A549 treated with dexamethasone at 1 μM for 4 hours (cell line): ENCODE data around the gene TERB1. TPM values are rescaled to one million over a fixed set of nuclear protein-coding genes. Genes with fewer than 3 reads are reported as not detected.

ENCODE experiments used
- total RNA-seq: library from RNA; stranded (reverse); fragments of 200-300 nt; extraction: Qiagen RNA extraction; gene quantifications from 5 replicates; pipeline ENCODE4 v1.2.3, GENCODE V29; 2022

Gene TERB1
- total RNA-seq = 0.05 to 0.08 TPM (median 0.07 TPM) in 3 of 5 replicates, not detected in the others

DNA sequence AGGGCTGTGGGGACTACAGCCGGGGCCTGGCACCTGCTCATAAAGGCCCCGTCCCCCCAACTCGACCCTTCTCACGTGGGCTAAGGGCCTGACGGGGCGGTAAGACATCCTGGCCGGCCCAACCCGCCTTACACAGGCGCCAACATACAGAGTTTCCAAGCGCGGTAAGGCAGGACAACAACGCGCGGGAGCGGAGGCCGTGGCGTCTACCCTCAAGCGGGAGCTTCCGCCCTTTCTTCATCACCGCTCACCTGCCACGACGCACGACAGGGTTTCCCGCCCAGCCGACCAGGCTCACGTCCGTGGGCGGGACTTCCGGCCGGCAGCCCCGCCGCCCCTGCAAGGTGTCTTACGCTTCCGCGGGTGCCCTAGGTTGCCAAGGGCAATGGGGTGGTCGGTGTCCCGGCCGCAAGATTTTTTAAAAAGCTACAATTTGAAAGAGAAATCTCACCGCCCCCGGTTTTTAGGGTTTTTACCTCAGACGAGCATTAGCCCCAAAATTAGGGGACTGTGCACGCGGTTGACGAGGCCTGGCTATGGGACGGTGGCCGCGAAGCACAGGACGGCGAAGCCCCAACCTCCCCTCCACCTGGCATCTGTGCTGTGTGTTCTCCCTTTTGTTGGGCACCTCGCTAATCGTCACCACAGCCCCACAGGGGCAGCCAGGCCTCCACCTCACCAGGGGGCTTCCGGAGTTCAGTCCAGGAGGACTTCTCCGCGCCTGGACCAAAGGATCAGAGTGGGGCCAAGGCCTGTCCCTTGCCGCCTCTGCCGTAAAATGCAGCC, at the start of gene TERB1:
TSS of gene TERB1 (minus strand) at position 265 of the 786 bp plus-strand sequence. CDS start 4,786 bp downstream, outside the sequence.

GRCh38 chr16:66844342-66845079, 43.1 kb upstream of the TERB1 start, which contains the start of gene CA7:
CA7 (plus strand) TSS chr16:66844414; CDS start chr16:66844488, 74 bp downstream.

GRCh38 chr16:66830422-66831404, 29.3 kb upstream of the TERB1 start, which contains the start of gene NAE1:
NAE1 (minus strand) TSS chr16:66830976; CDS start chr16:66830899, 77 bp downstream.

DNA sequence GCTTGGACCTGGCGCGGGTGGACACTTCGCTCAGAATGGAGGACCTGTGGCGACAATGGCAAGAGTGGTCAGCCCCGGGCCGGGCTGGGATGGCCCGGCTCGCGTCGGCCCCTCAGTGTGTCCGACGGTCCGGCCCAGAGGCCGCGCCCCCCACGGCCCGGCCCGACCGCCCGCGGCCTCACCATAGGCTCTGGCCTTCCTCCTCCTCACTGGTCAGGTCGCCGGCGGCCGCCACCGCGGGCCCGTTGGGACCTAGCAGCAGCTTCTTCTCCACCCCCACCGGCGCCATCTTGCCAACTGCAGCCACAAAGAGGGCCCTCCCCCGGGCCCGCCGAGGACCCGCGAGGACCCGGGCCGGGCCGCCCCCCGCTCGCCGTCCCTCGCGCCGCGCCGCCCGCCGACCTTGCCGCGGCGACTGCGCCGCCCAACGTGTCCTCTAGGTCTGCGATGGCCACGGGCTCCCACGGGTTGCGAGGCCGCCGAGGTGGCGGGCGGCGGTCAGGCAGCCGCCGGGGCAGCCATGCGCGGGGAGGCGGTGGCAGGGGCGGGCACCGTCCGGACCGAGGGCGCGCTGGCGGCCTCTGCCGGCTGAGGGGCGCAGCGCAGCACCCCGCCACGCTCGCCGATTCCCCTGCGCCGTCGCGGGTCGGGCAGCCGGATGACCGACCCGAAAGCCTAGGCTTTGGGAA, 49.9 kb downstream of the TERB1 start, which contains the start of gene DYNC1LI2:
TSS of gene DYNC1LI2 (minus strand) at position 307 of the 689 bp plus-strand sequence. CDS start at position 289, 18 bp downstream.

Other genes starting within 250 kb of the TERB1 start
- 61.6 to 69.7 TPM (median 66.1 TPM) in 5 replicates for gene CKLF, start 249.0 kb downstream of the TERB1 start, total RNA-seq
- gene CMTM1, start 235.1 kb downstream of the TERB1 start, total RNA-seq = 0.76 to 2.1 TPM (median 1.4 TPM) in 5 replicates
- gene CMTM2, start 222.1 kb downstream of the TERB1 start, total RNA-seq = not detected in 5 replicates
- 92.9 to 113 TPM (median 102 TPM) in 5 replicates for gene CMTM3, start 196.9 kb downstream of the TERB1 start, total RNA-seq
- gene CMTM4, start 104.8 kb downstream of the TERB1 start, total RNA-seq = 23.2 to 39.8 TPM (median 36.7 TPM) in 5 replicates
- 41.5 to 57.9 TPM (median 49.8 TPM) in 5 replicates for gene DYNC1LI2, start 50.0 kb downstream of the TERB1 start, total RNA-seq
- 62.4 to 66.4 TPM (median 65.8 TPM) in 5 replicates for gene NAE1, start 29.4 kb upstream of the TERB1 start, total RNA-seq
- gene CA7, start 42.8 kb upstream of the TERB1 start, total RNA-seq = 0.08 TPM in 1 of 5 replicates, not detected in the others
- 5.2 to 9.7 TPM (median 7.0 TPM) in 5 replicates for gene PDP2, start 78.9 kb upstream of the TERB1 start, total RNA-seq
- 7.7 to 11.6 TPM (median 9.9 TPM) in 5 replicates for gene CDH16, start 117.3 kb upstream of the TERB1 start, total RNA-seq
- 64.4 to 86.4 TPM (median 77.1 TPM) in 5 replicates for gene RRAD, start 124.0 kb upstream of the TERB1 start, total RNA-seq
- gene CIAO2B, start 132.8 kb upstream of the TERB1 start, total RNA-seq = 146 to 179 TPM (median 172 TPM) in 5 replicates
- 31.4 to 42.9 TPM (median 38.4 TPM) in 5 replicates for gene CES2, start 133.9 kb upstream of the TERB1 start, total RNA-seq
- gene CES3, start 159.7 kb upstream of the TERB1 start, total RNA-seq = 2.0 to 3.0 TPM (median 2.6 TPM) in 5 replicates
- 3.1 to 6.7 TPM (median 4.7 TPM) in 5 replicates for gene CES4A, start 187.0 kb upstream of the TERB1 start, total RNA-seq
- 54.0 to 76.9 TPM (median 70.6 TPM) in 5 replicates for gene CBFB, start 227.6 kb upstream of the TERB1 start, total RNA-seq